Hepatic stellate cell (primary cell): ENCODE measurements around the gene LAG3.
A peak's percentile ranks its signal among the peaks of the same experiment; 100 is the strongest.
"Not testable (repeated sequence)": the region's sequence is repeated elsewhere in the genome, so short reads cannot be mapped to it uniquely, and the experiment has no call there.

ENCODE experiments used
- DNase-seq: peaks from one replicate; pipeline ENCODE4 v3.0.0; 2011; ENCODE audit warnings: low spot score

The LAG3 gene

GRCh38 chr12:6772331-6772695 lies at the start of gene LAG3:
LAG3 (plus strand) TSS chr12:6772520; CDS start chr12:6772853, 333 bp downstream.
- DNase-seq: no peak

DNA sequence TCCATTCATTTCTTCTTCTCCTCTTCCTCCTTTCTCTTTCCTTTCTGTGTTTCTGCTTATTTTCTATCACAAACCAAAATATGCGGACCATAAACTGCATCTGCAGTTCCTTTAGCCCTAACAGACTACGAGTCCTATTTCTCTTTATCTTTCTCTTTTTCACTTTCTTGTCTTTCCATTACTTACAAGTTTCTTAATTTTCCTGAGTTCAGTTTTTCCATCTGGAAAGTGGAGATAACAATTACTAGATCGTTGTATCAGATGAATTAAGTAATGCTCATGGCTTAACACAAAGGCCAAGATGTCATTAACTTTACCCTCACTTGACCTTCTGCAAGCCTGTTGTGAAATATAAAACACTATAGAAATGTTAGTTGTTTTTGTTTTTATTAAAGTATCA lies 49.5 kb upstream of the LAG3 start:
- DNase-seq: no peak

GRCh38 chr12:6723607-6724408 lies 48.5 kb upstream of the LAG3 start, which contains the start of gene COPS7A:
COPS7A (plus strand) TSS chr12:6724046; CDS start chr12:6724657, 611 bp downstream.
- peak; percentile 97 for DNase-seq

DNA sequence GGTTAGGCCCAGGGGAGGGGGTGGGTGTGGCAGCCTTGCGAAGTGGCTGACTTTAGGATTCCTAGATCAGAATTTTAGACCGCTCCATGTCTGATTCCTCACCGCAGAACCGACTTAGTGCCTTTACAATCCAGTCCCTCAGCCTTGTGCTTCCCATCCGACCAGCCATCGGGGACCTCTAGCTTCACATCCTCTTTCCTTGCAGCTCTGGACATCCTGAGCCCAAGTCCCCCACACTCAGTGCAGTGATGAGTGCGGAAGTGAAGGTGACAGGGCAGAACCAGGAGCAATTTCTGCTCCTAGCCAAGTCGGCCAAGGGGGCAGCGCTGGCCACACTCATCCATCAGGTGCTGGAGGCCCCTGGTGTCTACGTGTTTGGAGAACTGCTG lies 47.9 kb upstream of the LAG3 start:
- DNase-seq: no peak

GRCh38 chr12:6725350-6725749 lies 47.0 kb upstream of the LAG3 start:
- DNase-seq: no peak

DNA sequence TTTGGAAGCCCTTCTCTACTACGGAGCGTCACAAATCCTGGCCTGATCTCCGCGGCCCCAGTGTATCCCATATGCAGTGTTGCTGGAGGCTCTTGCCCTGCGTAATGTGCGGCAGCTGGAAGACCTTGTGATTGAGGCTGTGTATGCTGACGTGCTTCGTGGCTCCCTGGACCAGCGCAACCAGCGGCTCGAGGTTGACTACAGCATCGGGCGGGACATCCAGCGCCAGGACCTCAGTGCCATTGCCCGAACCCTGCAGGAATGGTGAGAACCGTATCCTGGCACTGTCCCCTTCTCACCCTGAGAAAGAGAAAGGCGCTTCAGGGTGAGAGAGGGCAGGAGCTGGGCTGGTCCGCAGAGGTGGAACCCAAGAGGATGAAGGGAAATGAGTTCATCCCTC lies 43.1 kb upstream of the LAG3 start:
- DNase-seq: no peak

- no peak for DNase-seq
These were observed 42.2 kb upstream of the LAG3 start for GRCh38 chr12:6730169-6730568.

GRCh38 chr12:6734506-6735387 lies 37.6 kb upstream of the LAG3 start:
- no peak for DNase-seq

- peak; percentile 79 for DNase-seq
These were observed 36.7 kb upstream of the LAG3 start for GRCh38 chr12:6735448-6736191.

- DNase-seq: no peak
These were observed 35.6 kb upstream of the LAG3 start for GRCh38 chr12:6736754-6737153.

DNA sequence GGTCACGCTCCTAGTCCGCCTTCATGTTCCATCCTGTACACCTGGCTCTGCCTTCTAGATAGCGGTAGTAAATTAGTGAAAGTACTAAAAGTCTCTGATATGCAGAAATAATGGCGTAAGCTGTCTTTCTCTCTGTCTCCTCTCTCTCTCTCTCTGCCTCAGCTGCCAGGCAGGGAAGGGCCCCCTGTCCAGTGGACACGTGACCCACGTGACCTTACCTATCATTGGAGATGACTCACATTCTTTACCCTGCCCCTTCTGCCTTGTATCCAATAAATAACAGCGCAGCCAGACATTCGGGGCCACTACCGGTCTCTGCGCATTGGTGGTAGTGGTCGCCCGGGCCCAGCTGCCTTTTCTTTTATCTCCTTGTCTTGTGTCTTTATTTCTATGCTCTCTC lies 30.2 kb upstream of the LAG3 start:
- DNase-seq: not testable (repeated sequence)

DNA sequence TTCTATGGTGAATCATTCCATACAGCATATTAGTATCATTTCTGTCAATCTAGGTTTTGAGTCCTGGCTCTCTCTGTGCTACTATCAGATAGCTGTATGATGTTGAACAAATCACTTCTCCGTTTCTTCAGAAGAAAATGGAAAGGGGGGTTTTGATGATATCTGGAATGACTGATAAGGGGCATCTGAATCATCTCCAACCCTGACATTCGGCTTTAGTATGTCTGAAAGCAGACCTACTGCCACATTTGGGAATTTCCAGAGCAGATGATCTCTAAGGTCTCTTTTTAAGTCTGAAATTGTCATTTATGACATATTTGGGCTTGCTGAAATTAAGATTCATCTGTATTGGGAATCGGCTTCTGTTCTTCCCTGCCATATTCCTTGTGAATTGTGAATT lies 29.5 kb upstream of the LAG3 start:
- no peak for DNase-seq

GRCh38 chr12:6743300-6743699 lies 29.0 kb upstream of the LAG3 start:
- not testable (repeated sequence) for DNase-seq

DNA sequence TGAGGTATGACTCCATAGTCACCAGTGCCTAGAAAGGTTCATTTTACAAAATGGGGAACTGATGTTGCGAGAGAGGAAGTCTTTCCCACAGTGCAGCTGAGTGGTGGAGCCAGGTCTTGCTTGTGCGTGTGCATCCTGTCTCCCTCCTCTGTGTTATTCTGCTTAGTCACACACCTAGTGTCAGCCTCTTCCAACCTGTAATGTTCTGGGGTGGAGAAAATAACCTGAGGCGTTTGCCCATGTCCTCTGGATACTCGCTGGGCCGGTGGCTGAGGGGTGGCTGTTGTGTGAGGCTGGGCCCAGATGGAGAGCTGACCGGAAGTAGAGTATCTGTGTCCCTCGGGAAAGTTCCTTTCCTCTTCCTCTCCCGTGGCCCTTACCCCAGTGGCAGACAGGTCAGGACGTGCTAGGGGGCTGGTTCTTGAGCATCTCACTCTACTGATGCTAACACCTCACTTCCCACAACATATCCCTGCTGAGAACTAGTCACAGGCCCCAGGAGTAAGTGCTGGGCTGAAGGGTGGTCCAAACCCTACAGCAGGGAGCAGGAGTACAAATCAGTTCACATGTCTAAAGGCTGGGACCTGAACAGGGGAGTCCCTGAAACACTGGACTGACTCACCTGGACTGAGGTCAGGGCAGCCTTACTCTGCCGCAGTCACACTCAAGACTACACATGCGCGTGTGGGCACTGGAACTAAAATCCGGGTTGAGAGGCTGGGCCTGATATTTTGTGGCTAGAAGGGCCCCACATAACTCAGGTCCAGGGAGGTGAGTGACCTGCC lies 26.4 kb upstream of the LAG3 start:
- no peak for DNase-seq

DNA sequence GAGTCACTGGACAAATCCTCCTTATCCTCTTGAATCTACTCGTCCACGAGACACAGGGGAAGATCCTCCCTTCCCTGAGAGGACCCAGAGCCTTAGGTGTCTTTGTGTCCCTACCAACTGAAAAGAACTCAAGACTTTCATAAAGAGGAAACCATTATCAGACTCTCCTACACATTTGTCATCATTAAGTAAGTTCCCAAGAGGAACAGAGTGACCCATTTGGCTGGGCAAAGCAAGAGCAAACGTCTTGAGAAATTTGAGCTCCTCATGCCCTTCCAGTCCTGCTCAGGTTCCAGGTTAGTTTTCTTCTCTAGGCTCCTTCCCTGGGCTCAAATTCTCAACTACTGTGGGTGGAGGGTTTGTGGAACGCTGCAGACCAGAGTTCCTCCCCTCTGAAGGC lies 25.1 kb upstream of the LAG3 start:
- DNase-seq: no peak

DNA sequence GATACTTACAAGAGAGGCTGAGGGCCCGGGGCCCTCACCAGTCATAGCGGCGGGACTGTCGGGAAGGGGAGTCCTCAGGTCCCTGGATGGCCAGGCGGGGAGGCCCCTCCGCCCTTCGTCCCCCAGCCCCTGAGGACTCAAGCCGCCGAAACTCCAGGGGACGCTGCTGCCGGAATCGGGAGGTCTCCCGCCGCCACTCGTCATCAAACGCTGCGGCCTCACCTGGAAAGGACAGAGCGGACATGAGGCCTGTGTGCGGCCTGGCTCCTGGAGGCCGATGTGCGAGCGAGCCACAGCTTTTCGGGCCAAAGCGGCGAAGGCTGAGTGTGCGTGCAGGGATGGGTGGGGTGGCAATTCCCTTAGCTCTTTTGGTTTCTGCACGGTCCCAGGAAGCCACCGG lies 23.6 kb upstream of the LAG3 start:
- DNase-seq: no peak

DNA sequence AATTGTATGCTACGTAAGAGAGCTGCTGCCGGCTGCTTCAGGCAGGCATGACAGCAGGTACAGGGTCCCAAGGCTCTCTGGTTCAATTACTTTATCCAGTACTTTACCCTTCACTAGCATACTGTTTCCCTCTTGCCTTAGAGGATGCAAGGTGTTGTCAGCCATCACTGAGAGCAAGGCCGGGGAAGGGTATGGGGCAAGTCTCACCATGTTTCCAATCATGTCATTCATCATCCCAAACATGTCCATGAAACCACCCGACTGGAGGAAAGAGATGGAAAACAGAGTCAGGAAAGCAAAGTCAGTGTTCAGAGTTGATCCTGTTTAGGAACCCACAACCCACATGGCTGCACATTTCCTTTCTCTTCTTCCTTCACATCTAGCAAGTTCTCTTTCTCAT lies 21.8 kb upstream of the LAG3 start:
- no peak for DNase-seq

DNA sequence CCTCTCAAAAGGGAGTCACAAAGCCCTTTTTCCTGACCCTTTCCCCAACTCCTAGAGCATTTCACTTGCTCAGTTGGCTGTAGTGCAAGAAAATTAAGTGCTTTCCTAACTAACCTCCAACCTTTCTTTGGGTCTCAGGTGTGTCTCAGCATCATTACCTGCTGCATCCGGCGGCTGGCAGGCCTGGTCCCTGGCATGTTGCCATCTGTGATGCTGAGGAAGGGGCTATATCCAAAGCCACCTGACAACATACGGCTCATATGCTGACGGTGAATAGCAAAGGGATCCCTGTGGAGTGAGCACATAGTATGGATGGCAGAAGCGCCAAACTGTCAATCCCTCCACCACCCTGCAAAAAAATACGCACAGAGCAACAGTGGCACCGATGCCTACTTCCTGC lies 20.6 kb upstream of the LAG3 start:
- DNase-seq: no peak

- peak; percentile 84 for DNase-seq
These were observed 20.0 kb upstream of the LAG3 start for GRCh38 chr12:6752167-6752920.

DNA sequence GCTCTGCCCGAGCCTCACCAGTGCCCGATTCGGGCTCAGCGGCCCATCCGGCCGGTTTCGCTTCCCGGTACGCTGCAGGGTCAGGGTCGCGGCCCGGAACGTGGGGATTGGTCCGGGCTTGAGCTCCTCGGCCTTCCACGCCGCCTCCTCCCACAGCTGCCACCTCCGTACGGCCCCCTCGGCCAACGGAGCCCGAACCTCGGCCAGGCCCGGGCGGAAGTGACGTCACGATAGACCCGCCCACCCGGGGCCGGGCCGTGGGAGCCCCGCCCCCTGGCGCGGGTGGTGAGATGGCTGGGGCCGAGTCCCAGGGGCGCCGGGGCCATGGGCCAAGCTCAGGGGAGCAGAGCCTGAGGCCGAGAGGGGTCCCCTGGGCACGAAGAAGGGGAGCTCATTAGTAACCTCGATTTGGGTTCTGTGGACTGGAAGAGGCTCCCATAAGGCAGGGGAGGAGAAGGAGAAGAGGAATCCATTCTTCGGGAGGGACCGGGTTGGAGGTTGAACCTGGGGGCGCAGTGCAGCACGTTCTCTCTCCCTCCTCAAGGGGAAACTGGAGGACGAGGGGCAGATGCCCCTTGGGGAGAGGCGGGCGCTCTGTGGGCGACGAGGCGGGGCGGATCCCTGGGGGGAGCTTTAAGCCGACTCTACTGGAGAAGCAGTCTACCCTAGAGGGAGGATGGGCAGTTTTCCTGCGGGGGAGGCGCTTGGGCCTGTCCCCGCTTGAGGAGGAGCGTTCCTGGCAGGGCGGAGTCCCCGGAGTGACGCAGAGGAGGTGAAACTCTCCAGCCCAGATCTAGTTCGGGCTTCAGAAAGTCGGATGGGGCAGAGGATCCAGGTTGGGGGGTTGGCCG lies 19.2 kb upstream of the LAG3 start, which contains the start of gene MLF2:
TSS of gene MLF2 (minus strand) at position 221 of the 851 bp plus-strand sequence. CDS start 807 bp downstream, outside the sequence.
- peak; percentile 98 for DNase-seq
